NCI-H128 (cell line): ENCODE measurements around the gene MED22.
"Not testable (repeated sequence)": the region's sequence is repeated elsewhere in the genome, so short reads cannot be mapped to it uniquely, and the experiment has no call there.

Experiments used
- DNase-seq: peaks from one replicate; lab custom pipeline; 2025; ENCODE audit not compliant: unreplicated experiment; lab: John Stamatoyannopoulos, UW

MED22 gene

DNA sequence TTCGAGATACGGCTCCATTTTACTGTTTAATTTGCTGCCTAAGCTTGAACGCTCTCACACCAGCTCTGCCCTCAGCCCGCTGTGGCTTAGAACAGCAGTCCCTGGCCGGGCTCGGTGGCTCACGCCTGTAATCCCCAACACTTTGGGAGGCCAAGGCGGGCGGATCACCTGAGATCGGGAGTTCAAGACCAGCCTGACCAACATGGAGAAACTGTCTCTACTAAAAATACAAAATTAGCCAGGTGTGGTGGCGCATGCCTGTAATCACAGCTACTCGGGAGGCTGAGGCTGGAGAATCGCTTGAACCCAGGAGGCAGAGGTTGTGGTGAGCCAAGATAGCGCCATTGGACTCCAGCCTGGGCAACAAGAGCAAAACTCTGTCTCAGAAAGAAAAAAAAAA lies 29.3 kb upstream of the MED22 start:
- DNase-seq = not testable (repeated sequence)

GRCh38 chr9:133375724-133376654 lies 28.1 kb upstream of the MED22 start, which contains the start of the genes STKLD1 and SURF4:
TSS of gene STKLD1 (plus strand) at chr9:133376366. CDS start at chr9:133376474, 108 bp downstream.
TSS of gene SURF4 (minus strand) at chr9:133376060. CDS start at chr9:133375969, 91 bp downstream.
- DNase-seq = peak; percentile 94

GRCh38 chr9:133375116-133375723 lies 27.3 kb upstream of the MED22 start:
- no peak for DNase-seq

DNA sequence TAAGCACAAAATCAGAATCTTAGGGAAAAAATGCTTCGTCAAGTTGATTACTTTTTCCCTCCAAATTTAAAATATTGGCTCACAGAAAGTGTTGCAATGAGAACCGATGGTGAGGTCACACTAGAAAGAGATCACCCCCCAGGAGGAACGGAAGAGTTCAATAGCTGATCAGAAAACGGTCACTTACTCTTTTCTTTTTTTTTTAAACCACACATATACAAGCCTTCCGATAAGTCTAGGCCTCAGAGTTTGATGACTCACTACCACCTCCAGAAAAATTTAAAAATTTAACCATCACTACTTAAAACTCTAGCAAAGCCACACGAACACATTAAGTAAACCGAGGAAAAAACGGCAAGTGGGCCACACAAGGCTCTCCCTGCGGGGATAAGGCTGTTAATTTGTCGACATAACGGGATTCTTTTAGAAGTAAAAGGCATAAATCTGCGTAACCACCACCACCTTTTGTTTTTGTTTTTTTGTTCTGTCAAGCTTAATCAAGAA lies 26.7 kb upstream of the MED22 start:
- DNase-seq = no peak

GRCh38 chr9:133372144-133372543 lies 24.2 kb upstream of the MED22 start:
- no peak for DNase-seq

- no peak for DNase-seq
Measured at GRCh38 chr9:133371261-133371711, 23.4 kb upstream of the MED22 start.

- DNase-seq = no peak
Measured at GRCh38 chr9:133370685-133371084, 22.8 kb upstream of the MED22 start.

GRCh38 chr9:133369933-133370332 lies 22.0 kb upstream of the MED22 start:
- no peak for DNase-seq

DNA sequence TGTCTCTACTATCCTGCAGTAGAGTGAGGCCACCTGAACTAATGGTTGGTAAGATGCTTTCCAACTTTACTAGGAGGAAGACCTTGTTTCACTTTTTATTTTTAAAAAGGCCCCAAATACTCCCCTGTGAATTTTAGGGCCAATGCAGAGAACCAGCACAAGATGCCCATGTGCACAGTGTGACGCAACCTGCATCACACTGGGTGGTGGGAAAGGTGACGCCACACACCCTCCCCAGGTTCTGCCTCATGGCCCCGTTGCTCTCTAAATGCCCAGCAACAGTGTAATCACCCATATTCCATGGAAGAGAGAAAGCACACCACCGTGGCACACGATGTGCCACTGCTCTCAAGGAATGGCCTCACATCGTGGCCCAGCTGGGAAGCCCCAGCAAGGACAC lies 21.5 kb upstream of the MED22 start:
- no peak for DNase-seq

DNA sequence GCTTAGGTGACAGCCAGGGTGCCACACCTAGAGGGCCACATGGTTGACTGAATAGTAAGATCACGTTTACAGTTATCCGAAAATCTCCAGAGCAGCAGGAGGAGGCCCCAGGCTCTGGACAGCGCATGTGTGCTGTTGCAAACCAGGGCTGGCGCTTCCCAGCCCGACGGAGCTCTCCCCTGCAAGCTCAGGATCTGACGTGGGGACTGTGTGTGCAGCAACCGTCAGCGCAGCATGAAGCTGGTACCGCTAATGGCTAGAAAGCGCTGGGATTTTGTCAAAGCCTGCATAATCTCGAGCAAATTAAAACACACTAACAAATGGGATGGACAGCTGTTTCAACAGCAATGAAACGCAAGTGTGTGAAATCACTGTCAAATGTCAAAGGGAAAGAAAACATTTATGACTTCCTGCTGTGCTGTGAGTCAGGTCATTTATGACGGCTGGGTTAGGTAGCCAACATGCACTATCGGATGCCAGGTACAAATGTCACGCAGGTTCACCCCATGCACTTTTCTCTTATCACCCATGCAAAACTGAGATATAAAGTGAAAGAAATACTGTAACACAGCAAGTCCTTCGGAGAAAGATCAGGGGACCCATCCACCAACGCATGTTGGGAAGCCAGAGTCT lies 20.4 kb upstream of the MED22 start:
- DNase-seq = no peak

- no peak for DNase-seq
Measured at GRCh38 chr9:133367778-133368177, 19.8 kb upstream of the MED22 start.

DNA sequence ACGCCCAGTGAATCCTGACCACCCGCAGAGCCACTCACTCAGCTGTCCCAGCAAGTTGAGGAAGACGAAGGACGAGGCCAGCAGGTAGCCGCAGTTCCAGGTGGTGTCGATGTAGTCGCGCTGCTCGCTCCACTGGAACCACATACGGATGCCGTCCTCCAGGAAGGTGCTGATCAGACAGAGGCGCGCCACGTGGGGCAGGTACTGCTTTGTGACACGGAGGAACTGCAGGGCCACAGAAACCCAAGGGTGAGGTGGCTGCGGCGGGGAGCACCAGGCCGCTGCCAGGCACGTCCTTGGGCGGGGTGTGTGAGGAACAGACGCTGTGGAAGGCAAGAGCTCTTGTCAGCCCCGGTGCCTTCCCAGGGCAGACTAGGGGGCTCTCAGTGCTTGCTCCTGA lies 19.3 kb upstream of the MED22 start:
- no peak for DNase-seq

DNA sequence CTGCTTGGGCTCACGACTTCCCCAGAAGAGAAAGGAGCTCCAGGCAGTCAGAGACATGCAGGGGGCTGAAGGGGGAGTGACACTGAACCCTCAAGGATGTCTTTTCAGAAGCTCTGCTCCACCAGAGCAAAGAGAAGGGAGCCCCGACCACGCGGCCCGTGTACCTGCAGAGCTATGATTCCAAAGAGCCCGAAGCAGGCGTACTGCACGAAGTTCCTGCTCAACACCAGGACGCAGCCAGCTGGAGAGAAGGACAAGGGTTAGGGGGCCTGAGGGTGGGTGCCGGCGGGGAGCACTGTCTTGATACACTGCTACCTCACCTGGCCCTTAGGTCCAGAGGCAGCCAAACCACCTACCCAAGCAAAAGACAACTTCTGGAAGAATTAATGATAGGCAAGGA lies 18.5 kb upstream of the MED22 start:
- DNase-seq = no peak

DNA sequence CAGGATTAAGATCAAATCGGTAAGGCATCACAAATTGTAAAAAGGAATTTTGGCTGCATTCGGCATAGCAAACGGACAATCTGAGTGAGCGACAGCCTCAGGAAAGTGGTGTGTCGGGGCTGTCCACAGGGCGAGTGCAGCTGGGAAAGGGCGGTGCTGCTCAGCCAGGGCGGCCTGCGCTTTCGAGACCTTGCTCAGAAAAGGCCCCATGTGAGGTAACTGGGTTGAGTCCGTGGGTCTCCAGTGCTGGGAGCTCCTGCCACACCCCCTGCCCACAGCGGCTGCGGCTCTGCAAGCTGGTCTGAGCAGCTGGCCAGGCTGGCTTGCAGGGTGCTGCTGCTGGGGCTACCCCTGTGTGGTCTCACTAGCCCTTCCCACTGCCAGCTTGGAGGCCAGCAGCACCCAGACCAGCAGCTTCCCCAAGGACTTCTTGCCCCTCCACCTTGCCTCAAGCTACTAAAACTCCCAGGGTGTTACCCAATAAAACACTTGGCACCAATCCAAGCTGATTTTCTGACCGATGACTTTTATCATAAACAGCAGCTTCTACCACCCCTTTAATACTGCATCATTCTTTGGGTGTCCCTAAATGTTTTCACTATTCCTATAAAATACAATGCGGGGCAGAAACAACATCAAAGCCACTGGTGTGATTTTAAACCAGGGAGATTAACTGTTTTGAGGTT lies 14.6 kb upstream of the MED22 start:
- DNase-seq = no peak

DNA sequence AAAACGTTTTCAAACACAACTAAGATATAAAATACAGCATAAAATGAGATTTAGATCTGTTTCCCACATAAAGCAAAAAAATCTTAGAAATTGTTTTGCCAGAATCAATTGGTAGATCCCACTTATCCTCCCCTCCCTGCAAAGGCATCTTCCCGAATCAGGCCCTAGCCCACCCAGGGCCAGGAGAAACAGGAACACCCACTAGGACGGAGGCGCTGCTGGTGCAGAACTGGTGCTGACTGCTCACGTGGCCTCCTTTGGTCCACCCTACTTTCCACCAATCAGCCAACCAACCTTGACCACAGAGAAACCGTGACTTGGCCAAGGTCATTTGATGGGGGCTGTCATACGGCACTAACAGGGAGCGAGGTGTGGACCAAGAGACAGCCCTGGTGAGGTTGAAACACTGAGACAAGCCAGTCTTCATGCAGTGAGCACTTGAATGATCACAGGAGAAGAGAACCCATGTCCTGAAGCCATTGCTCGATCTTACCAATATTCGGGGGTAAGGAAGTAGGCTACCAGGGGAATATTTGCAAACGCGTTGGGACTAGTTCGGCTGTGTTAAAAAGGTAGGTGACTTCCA lies 13.7 kb upstream of the MED22 start:
- DNase-seq = no peak

- no peak for DNase-seq
Measured at GRCh38 chr9:133360400-133361393, 12.8 kb upstream of the MED22 start.

DNA sequence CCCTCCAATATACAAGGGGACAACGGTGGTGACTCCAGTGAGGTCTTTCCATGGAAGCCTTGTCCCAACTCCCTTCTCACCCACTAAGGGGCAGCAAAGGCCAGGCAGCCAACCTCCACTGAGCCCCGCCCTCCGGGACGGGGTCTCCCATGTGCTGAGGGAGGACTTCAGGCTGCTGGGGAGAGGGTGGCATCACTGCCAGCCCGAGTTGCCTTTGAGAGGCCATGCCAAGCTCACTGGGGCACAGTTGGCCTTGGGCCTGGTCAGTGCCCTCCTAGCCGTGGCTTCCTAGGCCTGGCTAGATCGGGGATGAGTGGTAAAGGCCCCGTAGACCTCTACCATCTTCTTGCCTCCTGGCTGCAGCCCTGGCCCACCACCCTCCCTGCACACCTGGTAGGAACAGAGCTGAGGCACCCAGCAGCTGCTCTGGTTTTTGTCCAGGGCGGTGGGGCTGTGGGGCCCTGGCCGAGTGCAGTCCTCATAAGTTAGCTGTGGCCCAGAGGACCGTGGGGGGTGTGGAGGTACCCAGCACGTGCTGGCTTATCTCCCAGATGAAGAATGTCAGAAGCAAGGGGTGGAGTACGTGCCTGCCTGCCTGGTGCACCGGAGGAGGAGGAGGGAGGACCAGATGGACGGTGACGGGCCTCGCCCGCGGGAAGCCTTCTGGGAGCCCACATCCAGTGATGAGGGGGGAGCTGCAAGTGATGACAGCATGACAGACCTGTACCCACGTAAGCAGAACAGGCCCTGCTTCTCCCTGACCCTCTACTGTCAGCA lies 11.7 kb upstream of the MED22 start:
- DNase-seq = no peak

DNA sequence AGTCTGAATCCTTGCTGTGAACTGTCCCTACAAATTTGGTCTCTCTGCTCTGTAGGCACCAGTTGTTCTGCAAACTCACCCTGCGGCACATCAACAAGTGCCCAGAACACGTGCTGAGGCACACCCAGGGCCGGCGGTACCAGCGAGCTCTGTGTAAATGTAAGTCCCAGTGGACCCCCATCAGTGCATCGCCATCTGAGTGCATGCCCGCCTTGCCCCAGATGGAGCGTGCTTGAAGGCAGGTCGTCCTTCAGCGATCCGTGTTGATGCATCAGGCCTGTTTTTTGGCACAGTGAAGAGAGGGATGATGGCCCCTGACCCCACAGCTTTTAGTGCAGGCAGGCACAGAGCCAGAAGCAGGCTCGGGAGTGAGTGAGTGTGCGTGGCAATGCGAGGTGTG lies 9.7 kb upstream of the MED22 start:
- no peak for DNase-seq
